HepG2 (cell line): Measurements from ENCODE around the gene ZNF544. TPM values are rescaled to one million over a fixed set of nuclear protein-coding genes. Genes with fewer than 3 reads are reported as not detected.

Experiments
- AKAP8 ChIP-seq: sonication (generic); formaldehyde crosslinking; IDR thresholded peaks from 2 replicates; pipeline ENCODE4 v1.5.1; 2020; ENCODE audit warnings: mild to moderate bottlenecking, missing genetic modification reagents
- ATF1 ChIP-seq: IDR thresholded peaks from 2 replicates; pipeline ENCODE4 v1.6.1; 2016; ENCODE audit warnings: mild to moderate bottlenecking, control low read depth
- EZH2 ChIP-seq: conservative IDR thresholded peaks from 2 replicates; pipeline ENCODE4 v1.6.1; 2012; ENCODE audit warnings: mild to moderate bottlenecking, low read depth, low read length, moderate library complexity
- FIP1L1 ChIP-seq: fragments of 200-400 bp; formaldehyde crosslinking; IDR thresholded peaks from 2 replicates; pipeline ENCODE4 v1.6.1; 2018; ENCODE audit warnings: low read depth, mild to moderate bottlenecking, low read length, moderate library complexity, borderline replicate concordance; ENCODE audit not compliant: insufficient read depth
- HDAC2 ChIP-seq: sonication (generic); formaldehyde crosslinking; IDR thresholded peaks from 2 replicates; pipeline ENCODE4 v1.4.0; 2020; ENCODE audit warnings: missing genetic modification reagents
- HHEX ChIP-seq: IDR thresholded peaks from 2 replicates; pipeline ENCODE4 v1.6.1; 2016; ENCODE audit warnings: control low read depth
- MIER2 ChIP-seq: IDR thresholded peaks from 2 replicates; pipeline ENCODE4 v1.6.1; 2016; ENCODE audit warnings: missing biosample characterization, missing genetic modification reagents
- NFE2 ChIP-seq: sonication (generic); formaldehyde crosslinking; IDR thresholded peaks from 2 replicates; pipeline ENCODE4 v1.4.0; 2020; ENCODE audit warnings: missing genetic modification reagents
- PAXIP1 ChIP-seq: sonication (generic); formaldehyde crosslinking; conservative IDR thresholded peaks from 2 replicates; pipeline ENCODE4 v1.4.0; 2020; ENCODE audit warnings: mild to moderate bottlenecking, missing genetic modification reagents, moderate library complexity
- RXRB ChIP-seq: IDR thresholded peaks from 2 replicates; pipeline ENCODE4 v1.6.1; 2016; ENCODE audit warnings: borderline replicate concordance, missing genetic modification reagents, missing compliant biosample characterization
- SKIL ChIP-seq: sonication (generic); formaldehyde crosslinking; IDR thresholded peaks from 2 replicates; pipeline ENCODE4 v1.8.0; 2022; ENCODE audit warnings: missing genetic modification reagents, mild to moderate bottlenecking, moderate library complexity, borderline replicate concordance
- SRSF4 ChIP-seq: fragments of 200-400 bp; formaldehyde crosslinking; IDR thresholded peaks from one replicate; pipeline ENCODE4 v1.6.1; 2018; ENCODE audit warnings: mild to moderate bottlenecking, low read depth, low read length, moderate library complexity; ENCODE audit not compliant: poor library complexity, severe bottlenecking
- TFAP4 ChIP-seq: sonication (generic); IDR thresholded peaks from 2 replicates; pipeline ENCODE4 v1.6.1; 2016; ENCODE audit warnings: low read depth, borderline replicate concordance
- ZNF24 ChIP-seq: fragments of 450-650 bp; IDR thresholded peaks from 2 replicates; pipeline ENCODE4 v1.6.1; 2017; ENCODE audit warnings: antibody characterized with exemption, mild to moderate bottlenecking
- ZZZ3 ChIP-seq: sonication (generic); formaldehyde crosslinking; IDR thresholded peaks from 2 replicates; pipeline ENCODE4 v1.4.0; 2020; ENCODE audit warnings: missing genetic modification reagents, mild to moderate bottlenecking, borderline replicate concordance
- polyA plus RNA-seq, 8 experiments: library from polyadenylated mRNA; depleted of rRNA in 3 of 8; stranded (reverse) in 7 of 8; unstranded in 1 of 8; fragments of >200 nt; fragmentation: Illumina TruSeq in 4 of 8; extraction: Trizol in 4 of 8; gene quantifications; 2 replicates each; pipeline versions ENCODE4 v1.2.1 to v1.2.3, GENCODE V29; 2011 to 2016; ENCODE audit warnings: low read depth in 4 of 8, missing spikeins in 1 of 8, mixed read lengths in 1 of 8; ENCODE audit not compliant: insufficient read depth in 1 of 8
- total RNA-seq, 5 experiments: library from RNA; depleted of rRNA; stranded (reverse); fragments of >200 nt; fragmentation: Illumina TruSeq; extraction: Trizol; gene quantifications; 2 replicates each; pipeline ENCODE4 v1.2.3, GENCODE V29; 2016; ENCODE audit warnings: low read depth in 1 of 5
- TF ChIP-seq, protein P1 (sequence below): sonication (generic); formaldehyde crosslinking; IDR thresholded peaks from 2 replicates; pipeline ENCODE4 v1.5.1; 2020; ENCODE audit warnings: missing genetic modification reagents, mild to moderate bottlenecking, borderline replicate concordance
- TF ChIP-seq, protein P2 (sequence below): sonication (generic); formaldehyde crosslinking; IDR thresholded peaks from 2 replicates; pipeline ENCODE4 v1.8.0; 2022; ENCODE audit warnings: mild to moderate bottlenecking, missing genetic modification reagents, borderline replicate concordance
- TF ChIP-seq, protein P3 (sequence below): sonication (generic); formaldehyde crosslinking; IDR thresholded peaks from 2 replicates; pipeline ENCODE4 v1.4.0; 2020; ENCODE audit warnings: mild to moderate bottlenecking, missing genetic modification reagents

The ZNF544 gene
- total and polyA plus RNA-seq, 2 of the 13 experiments (the other 11 are each of a cell fraction or from before 2014, with no cell fraction given) = 13.1 to 17.0 TPM

DNA sequence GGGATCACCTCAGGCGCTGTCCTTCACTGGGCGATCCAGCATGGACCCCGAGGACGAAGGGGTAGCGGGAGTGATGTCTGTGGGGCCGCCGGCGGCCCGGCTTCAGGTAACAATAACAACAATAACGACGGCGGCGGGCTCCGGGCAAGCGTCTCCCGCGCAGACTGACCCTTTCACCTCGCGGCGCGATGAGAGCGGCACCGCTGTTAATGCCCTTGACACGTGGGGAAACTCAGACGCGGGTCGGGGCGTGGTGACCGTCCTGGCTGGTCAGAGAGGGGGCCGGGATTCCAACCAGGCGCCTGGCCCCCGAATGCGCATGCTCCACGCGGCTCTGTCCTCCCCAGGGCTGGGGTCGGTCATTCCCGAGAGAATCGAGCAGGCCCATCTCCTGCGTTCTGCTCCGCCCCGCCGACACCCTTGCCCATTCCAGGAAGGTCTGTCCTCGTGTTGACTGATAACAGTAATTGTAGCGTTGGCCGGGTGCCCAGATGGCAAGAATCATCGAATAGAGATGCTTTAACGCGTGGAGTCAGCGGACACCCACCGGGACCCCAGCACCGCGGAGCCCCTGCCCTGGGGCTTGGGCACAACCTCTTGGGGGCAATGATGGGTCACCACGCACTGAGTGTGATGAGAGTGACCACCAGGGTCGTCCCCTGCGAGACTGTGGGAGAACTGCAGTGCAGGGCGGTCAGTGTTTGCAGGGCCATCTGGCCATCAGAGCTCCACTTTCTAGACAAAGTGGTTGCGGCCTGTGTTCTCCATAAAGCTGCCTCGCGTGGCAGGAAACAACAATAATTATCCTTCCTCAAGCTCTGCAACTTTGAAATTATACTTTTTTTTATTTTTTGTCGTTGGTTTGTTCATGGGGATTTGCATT, 50.6 kb downstream of the ZNF544 start (continued):
- TF ChIP-seq ZZZ3 (CRISPR knock-in tag) = no peak
- no peak for TF ChIP-seq ATF1 (CRISPR knock-in tag)
- TF ChIP-seq ZNF24 = no peak
- TF ChIP-seq EZH2 = no peak
- TF ChIP-seq, protein P1, sequence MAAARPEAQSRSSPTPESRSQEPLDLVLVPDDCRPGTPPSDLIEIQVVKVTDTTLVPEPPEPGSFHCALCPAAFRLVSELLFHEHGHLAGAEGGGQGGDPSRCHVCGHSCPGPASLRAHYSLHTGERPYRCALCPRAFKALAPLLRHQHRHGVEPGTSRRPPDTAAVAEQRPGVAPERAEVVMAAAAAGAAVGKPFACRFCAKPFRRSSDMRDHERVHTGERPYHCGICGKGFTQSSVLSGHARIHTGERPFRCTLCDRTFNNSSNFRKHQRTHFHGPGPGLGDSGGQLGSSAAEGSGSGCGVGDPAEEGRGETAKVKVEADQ (CRISPR knock-in tag) = peak; percentile 89
- TF ChIP-seq MIER2 (CRISPR knock-in tag) = no peak
- TF ChIP-seq AKAP8 = no peak
- TF ChIP-seq SKIL (CRISPR knock-in tag) = no peak
- TF ChIP-seq, protein P2, sequence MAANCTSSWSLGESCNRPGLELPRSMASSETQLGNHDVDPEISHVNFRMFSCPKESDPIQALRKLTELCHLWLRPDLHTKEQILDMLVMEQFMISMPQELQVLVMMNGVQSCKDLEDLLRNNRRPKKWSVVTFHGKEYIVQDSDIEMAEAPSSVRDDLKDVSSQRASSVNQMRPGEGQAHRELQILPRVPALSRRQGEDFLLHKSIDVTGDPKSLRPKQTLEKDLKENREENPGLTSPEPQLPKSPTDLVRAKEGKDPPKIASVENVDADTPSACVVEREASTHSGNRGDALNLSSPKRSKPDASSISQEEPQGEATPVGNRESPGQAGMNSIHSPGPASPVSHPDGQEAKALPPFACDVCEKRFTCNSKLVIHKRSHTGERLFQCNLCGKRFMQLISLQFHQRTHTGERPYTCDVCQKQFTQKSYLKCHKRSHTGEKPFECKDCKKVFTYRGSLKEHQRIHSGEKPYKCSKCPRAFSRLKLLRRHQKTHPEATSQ (CRISPR knock-in tag) = no peak
- TF ChIP-seq, protein P3, sequence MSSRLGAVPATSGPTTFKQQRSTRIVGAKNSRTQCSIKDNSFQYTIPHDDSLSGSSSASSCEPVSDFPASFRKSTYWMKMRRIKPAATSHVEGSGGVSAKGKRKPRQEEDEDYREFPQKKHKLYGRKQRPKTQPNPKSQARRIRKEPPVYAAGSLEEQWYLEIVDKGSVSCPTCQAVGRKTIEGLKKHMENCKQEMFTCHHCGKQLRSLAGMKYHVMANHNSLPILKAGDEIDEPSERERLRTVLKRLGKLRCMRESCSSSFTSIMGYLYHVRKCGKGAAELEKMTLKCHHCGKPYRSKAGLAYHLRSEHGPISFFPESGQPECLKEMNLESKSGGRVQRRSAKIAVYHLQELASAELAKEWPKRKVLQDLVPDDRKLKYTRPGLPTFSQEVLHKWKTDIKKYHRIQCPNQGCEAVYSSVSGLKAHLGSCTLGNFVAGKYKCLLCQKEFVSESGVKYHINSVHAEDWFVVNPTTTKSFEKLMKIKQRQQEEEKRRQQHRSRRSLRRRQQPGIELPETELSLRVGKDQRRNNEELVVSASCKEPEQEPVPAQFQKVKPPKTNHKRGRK (CRISPR knock-in tag) = no peak
- TF ChIP-seq FIP1L1 = no peak
- no peak; the same call in 1 of the 2 replicates for TF ChIP-seq HDAC2 (CRISPR knock-in tag)
- no peak; the same call in 1 of the 2 replicates for TF ChIP-seq PAXIP1 (CRISPR knock-in tag)
- no peak for TF ChIP-seq SRSF4
- no peak for TF ChIP-seq NFE2 (CRISPR knock-in tag)
- no peak; the same call in 1 of the 2 replicates for TF ChIP-seq RXRB (CRISPR knock-in tag)
- TF ChIP-seq HHEX (CRISPR knock-in tag) = no peak
- no peak for TF ChIP-seq TFAP4
